Vagina (tissue), 2 donors: Measurements from ENCODE around the gene WTIP. TPM values are rescaled to one million over a fixed set of nuclear protein-coding genes. Genes with fewer than 3 reads are reported as not detected.
"Not testable (repeated sequence)": the region's sequence is repeated elsewhere in the genome, so short reads cannot be mapped to it uniquely, and the experiment has no call there.

Experiments
- DNase-seq, 2 donors: peaks; one replicate each; pipeline ENCODE4 v3.0.0-alpha.2; 2017; ENCODE audit errors: extremely low spot score in 2 of 2
- H3K27ac ChIP-seq: fragments of 200-600 bp; sonication (generic); one replicate; pipeline ENCODE4 v1.5.1; 2019
- H3K27me3 ChIP-seq: fragments of 200-600 bp; sonication (generic); one replicate; pipeline ENCODE4 v1.5.1; 2019
- H3K36me3 ChIP-seq, 2 donors: fragments of 200-600 bp; sonication (generic); one replicate each; pipeline ENCODE4 v1.5.1; 2017 to 2019
- H3K4me1 ChIP-seq: fragments of 200-600 bp; sonication (generic); one replicate; pipeline ENCODE4 v1.5.1; 2019
- H3K4me3 ChIP-seq, 2 donors: fragments of 200-600 bp; sonication (generic); 1 replicate in 1 of 2; 2 replicates in 1 of 2; pipeline ENCODE4 v1.5.1; 2016 to 2019
- H3K9me3 ChIP-seq: fragments of 200-600 bp; sonication (generic); one replicate; pipeline ENCODE4 v1.5.1; 2019
- POLR2A ChIP-seq, 2 donors: fragments of 450-650 bp; IDR thresholded peaks; one replicate each; pipeline ENCODE4 v1.6.1; 2017; ENCODE audit warnings: antibody characterized with exemption in 2 of 2, mild to moderate bottlenecking in 2 of 2, moderate library complexity in 2 of 2
- POLR2AphosphoS5 ChIP-seq, 2 donors: sonication (generic); formaldehyde crosslinking; IDR thresholded peaks; one replicate each; pipeline ENCODE4 v1.9.0; 2017; ENCODE audit warnings: antibody characterized with exemption in 2 of 2, mild to moderate bottlenecking in 2 of 2, low read depth in 1 of 2; ENCODE audit not compliant: insufficient read depth in 1 of 2
- intact Hi-C: fragments of 100-400 bp; cut with DNase I; formaldehyde crosslinking; loops from one replicate; pipeline ENCODE4 v1.15.1; 2023
- total RNA-seq: library from RNA; depleted of rRNA; stranded (reverse); fragments of >200 nt; gene quantifications from one replicate; pipeline ENCODE4 v1.2.3, GENCODE V29; 2016
- TF ChIP-seq, protein P1 (sequence below), 3 experiments: fragments of 450-650 bp in 2 of 3; fragments of 200-600 bp in 1 of 3; sonication (generic) in 1 of 3; IDR thresholded peaks; one replicate each; pipeline ENCODE4 v1.5.1; 2017 to 2019; ENCODE audit warnings: antibody characterized with exemption in 3 of 3, mild to moderate bottlenecking in 2 of 3, moderate library complexity in 2 of 3

WTIP gene
- total RNA-seq, 1 donor from 2014 or later: 7.6 TPM

DNA sequence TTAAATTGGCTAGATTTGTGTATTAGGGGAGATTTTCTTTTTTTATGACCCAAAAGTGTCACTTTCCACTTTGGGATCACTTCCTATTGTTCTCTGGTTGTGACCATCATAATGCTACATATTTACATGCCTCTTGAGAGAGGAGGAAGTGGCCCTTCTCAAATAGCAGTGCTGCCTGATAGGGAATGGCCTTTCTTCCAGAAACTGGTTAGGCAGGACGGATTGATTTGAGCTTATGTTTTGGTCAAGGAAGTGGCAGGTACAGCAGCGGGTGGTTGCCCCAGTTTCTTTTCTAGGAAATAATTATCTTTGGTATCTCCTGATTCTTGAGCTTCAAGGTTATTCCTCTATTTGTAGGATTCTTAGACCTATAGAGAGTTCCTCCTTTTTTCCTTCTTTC is 21.9 kb upstream of the WTIP start:
- TF ChIP-seq, protein P1, sequence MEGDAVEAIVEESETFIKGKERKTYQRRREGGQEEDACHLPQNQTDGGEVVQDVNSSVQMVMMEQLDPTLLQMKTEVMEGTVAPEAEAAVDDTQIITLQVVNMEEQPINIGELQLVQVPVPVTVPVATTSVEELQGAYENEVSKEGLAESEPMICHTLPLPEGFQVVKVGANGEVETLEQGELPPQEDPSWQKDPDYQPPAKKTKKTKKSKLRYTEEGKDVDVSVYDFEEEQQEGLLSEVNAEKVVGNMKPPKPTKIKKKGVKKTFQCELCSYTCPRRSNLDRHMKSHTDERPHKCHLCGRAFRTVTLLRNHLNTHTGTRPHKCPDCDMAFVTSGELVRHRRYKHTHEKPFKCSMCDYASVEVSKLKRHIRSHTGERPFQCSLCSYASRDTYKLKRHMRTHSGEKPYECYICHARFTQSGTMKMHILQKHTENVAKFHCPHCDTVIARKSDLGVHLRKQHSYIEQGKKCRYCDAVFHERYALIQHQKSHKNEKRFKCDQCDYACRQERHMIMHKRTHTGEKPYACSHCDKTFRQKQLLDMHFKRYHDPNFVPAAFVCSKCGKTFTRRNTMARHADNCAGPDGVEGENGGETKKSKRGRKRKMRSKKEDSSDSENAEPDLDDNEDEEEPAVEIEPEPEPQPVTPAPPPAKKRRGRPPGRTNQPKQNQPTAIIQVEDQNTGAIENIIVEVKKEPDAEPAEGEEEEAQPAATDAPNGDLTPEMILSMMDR (IDR thresholded peaks at IDR 0.05): no peak
- TF ChIP-seq POLR2A (IDR thresholded peaks at IDR 0.05) (no peak), POLR2AphosphoS5 (IDR thresholded peaks at IDR 0.05; ENCODE audit: insufficient read depth in 1 of 2, low read depth in 1 of 2) (no peak)
- H3K9me3 ChIP-seq: no peaks in the 10 kb centered on the region
- peaks cover 5 to 88% of the 10 kb centered on the region in 2 donors for H3K36me3 ChIP-seq
- no peak overlapping the region for H3K4me3 ChIP-seq
- no peaks in the 10 kb centered on the region for H3K4me1 ChIP-seq
- no peak overlapping the region for H3K27ac ChIP-seq
- intact Hi-C loops: no loop called here
- no peaks in the 10 kb centered on the region for H3K27me3 ChIP-seq
- DNase-seq: no peak

DNA sequence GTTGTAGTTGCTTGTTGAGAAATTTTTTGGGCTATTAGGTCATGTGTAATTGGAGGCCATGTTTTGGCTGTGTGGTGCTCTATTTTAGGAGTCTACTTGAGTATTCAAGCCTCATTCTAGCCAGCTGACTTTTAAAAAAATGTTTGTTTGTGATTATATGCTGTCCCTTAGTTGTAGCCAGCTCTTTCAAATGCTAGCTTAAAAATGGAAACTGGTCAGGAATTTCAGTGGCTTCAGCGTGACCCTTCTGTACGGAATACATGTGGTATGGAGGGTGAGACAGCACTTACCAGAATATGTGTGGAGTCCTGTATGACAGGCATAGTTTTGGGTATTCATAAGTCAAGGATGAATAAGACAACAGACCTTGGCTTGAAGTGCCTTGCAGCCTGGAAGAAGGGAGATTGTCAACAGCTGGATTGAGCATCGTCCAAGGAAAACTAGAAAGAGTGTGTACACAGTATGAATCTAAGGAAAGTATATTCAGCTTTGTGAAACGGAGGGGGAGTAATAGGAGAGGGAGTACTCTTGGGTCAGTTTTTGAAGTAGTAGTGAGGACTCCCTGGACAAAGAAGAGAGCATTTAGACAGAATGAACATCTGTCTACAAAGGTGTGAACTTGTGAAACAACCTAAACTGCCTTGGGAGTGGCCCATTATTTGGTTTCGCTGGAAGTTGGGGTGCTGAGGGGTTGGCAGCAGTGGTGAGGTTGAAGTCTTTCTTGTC is 20.0 kb upstream of the WTIP start:
- intact Hi-C loops: no loop called here
- Histone ChIP-seq H3K4me3 (no peak overlapping the region), H3K4me1 (no peaks in the 10 kb centered on the region), H3K36me3 (peaks cover 5 to 86% of the 10 kb centered on the region in 2 donors), H3K27ac (peak overlapping the region; percentile 37), H3K27me3 (no peaks in the 10 kb centered on the region), H3K9me3 (no peaks in the 10 kb centered on the region)
- no peak for DNase-seq
- TF ChIP-seq POLR2AphosphoS5 (IDR thresholded peaks at IDR 0.05; ENCODE audit: insufficient read depth in 1 of 2, low read depth in 1 of 2) (no peak), POLR2A (IDR thresholded peaks at IDR 0.05) (no peak)
- TF ChIP-seq, protein P1 (IDR thresholded peaks at IDR 0.05): no peak

DNA sequence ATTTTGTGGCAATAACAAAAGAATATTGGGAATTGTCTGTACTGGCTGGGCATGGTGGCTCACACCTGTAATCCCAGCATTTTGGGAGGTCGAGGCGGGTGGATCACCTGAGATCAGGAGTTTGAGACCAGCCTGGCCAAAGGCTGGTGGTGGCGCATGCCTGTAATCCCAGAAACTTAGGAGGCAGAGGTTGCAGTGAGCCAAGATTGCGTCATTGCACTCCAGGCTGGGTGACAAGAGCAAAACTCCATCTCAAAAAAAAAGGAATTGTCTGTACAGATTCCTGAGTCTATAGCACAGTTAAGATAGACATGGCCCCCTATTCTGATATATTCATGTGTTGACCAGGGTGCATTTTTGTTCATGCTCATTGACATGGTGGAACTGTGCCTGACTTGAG is 16.8 kb upstream of the WTIP start:
- intact Hi-C loops, H3K9me3 ChIP-seq, DNase-seq, H3K4me3 ChIP-seq, H3K4me1 ChIP-seq, H3K27me3 ChIP-seq, H3K27ac ChIP-seq: not testable (repeated sequence)
- H3K36me3 ChIP-seq: peaks cover 5 to 90% of the 10 kb centered on the region in 2 donors

DNA sequence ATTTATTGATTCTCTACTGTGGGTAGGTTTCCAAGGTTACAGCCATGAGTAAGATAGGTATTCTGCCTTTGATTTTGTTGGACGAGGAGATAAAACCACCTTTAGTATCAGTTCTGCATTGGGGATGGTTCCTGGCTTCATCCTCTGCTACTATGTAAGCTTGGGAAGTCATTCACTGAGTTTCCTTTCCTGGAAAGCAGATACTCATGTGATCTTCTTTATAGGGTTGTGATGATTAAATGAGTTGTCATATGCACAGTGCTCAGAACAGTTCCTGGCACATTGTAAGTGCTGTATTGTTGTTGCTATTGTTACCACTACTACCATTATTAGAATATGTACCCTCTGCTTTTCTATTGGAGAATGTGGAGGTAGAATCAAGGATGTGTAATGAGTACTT is 13.1 kb upstream of the WTIP start:
- H3K27ac ChIP-seq: no peak overlapping the region
- H3K4me1 ChIP-seq: no peaks in the 10 kb centered on the region
- H3K27me3 ChIP-seq: no peaks in the 10 kb centered on the region
- TF ChIP-seq POLR2A (IDR thresholded peaks at IDR 0.05) (no peak), POLR2AphosphoS5 (IDR thresholded peaks at IDR 0.05; ENCODE audit: insufficient read depth in 1 of 2, low read depth in 1 of 2) (no peak)
- TF ChIP-seq, protein P1 (IDR thresholded peaks at IDR 0.05): no peak
- peaks cover 0 to 69% of the 10 kb centered on the region in 2 donors for H3K36me3 ChIP-seq
- intact Hi-C loops: no loop called here
- no peak for DNase-seq
- no peaks in the 10 kb centered on the region for H3K9me3 ChIP-seq
- H3K4me3 ChIP-seq: no peak overlapping the region

DNA sequence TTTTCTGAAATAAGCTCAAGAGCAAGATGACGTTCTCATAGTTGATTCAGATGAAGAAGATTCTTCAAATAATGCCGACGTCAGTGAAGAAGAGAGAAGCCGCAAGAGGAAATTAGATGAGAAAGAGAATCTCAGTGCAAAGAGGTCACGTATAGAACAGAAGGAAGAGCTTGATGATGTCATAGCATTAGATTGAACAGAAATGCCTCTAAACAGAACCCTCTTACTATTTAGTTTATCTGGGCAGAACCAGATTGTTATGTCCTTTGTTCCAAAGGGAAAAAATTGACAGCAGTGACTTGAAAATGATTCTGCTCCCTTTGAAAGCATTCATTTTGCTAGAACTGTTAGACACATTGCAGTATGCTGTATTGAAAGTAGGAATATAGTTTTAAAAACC is 12.5 kb upstream of the WTIP start:
- H3K27ac ChIP-seq, H3K9me3 ChIP-seq, H3K4me3 ChIP-seq, intact Hi-C loops, DNase-seq, H3K4me1 ChIP-seq, H3K27me3 ChIP-seq: not testable (repeated sequence)
- peaks cover 0 to 63% of the 10 kb centered on the region in 2 donors for H3K36me3 ChIP-seq

DNA sequence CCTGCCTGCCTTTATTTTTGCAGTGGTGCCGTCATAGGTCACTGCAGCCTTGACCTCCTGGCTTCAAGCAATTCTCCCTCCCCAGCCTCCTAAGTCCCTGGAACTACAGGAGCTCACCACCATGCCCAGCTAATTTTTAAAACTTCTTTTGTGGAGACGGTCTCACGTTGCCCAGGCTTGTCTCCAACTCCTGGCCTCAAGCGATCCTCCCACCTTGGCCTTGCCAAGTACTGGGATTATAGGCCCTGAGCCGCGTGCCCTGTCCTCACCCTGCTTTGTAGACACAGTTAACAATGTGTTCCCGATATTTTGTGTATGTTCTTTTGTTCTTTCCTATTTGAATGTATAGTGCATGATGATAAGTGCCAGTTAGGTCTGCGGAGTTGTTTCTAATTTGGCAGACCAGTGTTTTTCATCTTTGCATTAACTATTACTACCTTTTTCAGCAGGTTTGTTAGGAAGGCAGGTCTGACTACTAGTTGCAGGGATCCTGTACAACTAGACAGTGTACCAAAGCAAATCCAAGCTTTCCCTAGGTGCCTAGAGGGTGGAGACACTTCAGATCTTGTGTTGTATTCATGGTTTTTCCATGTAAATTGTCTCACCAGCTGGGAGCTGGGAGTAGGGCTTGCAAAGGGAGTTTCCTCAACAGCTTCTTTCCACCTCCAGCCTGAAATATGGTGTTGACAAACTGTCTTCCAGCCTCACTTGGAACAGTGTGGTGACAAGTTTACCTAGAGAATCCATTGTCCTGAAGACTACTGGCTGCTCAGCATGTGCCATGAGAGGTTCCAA is 9.5 kb upstream of the WTIP start:
- Histone ChIP-seq H3K36me3 (peaks cover 0 to 39% of the 10 kb centered on the region in 2 donors), H3K27me3 (no peaks in the 10 kb centered on the region), H3K4me3 (no peak overlapping the region), H3K4me1 (peaks cover 17% of the 10 kb centered on the region), H3K27ac (no peak overlapping the region), H3K9me3 (no peaks in the 10 kb centered on the region)
- intact Hi-C loops: no loop called here
- peak in 1 of 2 donors; percentile 74 for DNase-seq
- TF ChIP-seq POLR2AphosphoS5 (IDR thresholded peaks at IDR 0.05; ENCODE audit: insufficient read depth in 1 of 2, low read depth in 1 of 2) (no peak), POLR2A (IDR thresholded peaks at IDR 0.05) (no peak)
- TF ChIP-seq, protein P1 (IDR thresholded peaks at IDR 0.05): no peak
